ENCODE results near the gene SPEM1. TPM values are rescaled to one million over a fixed set of nuclear protein-coding genes. Genes with fewer than 3 reads are reported as not detected.

The SPEM1 gene
- total RNA-seq, 1 donor from 2014 or later: 0.26 TPM

GRCh38 chr17:7429722-7430121 is 9.6 kb downstream of the SPEM1 start:
- Mint-ChIP-seq H3K27me3 (ENCODE audit: low read depth) (no peaks in the 10 kb centered on the region), H3K4me1 (no peaks in the 10 kb centered on the region), H3K27ac (ENCODE audit: unreplicated experiment) (no peak overlapping the region), H3K36me3 (ENCODE audit: low read depth) (no peaks in the 10 kb centered on the region), H3K4me3 (no peak overlapping the region), H3K9me3 (peaks cover 7% of the 10 kb centered on the region)
- no peak for DNase-seq (ENCODE audit: low read depth, low spot score)
- TF ChIP-seq CTCF (conservative IDR thresholded peaks at IDR 0.05): no peak

GRCh38 chr17:7431231-7431630 is 11.1 kb downstream of the SPEM1 start:
- no peak overlapping the region for H3K4me3 Mint-ChIP-seq
- peaks cover 7% of the 10 kb centered on the region for H3K9me3 Mint-ChIP-seq
- peaks cover 14% of the 10 kb centered on the region for H3K27me3 Mint-ChIP-seq (ENCODE audit: low read depth)
- no peak for DNase-seq (ENCODE audit: low read depth, low spot score)
- no peak overlapping the region for H3K27ac Mint-ChIP-seq (ENCODE audit: unreplicated experiment)
- H3K4me1 Mint-ChIP-seq: peaks cover 11% of the 10 kb centered on the region
- TF ChIP-seq CTCF (conservative IDR thresholded peaks at IDR 0.05): no peak
- no peaks in the 10 kb centered on the region for H3K36me3 Mint-ChIP-seq (ENCODE audit: low read depth)

- no peak overlapping the region for H3K4me3 Mint-ChIP-seq
- H3K27ac Mint-ChIP-seq (ENCODE audit: unreplicated experiment): no peak overlapping the region
- no peak for TF ChIP-seq CTCF (conservative IDR thresholded peaks at IDR 0.05)
- no peak for DNase-seq (ENCODE audit: low read depth, low spot score)
- peaks cover 7% of the 10 kb centered on the region for H3K9me3 Mint-ChIP-seq
- H3K4me1 Mint-ChIP-seq: peaks cover 13% of the 10 kb centered on the region
- no peaks in the 10 kb centered on the region for H3K36me3 Mint-ChIP-seq (ENCODE audit: low read depth)
- H3K27me3 Mint-ChIP-seq (ENCODE audit: low read depth): peaks cover 23% of the 10 kb centered on the region
Observed at GRCh38 chr17:7432296-7432695, 12.2 kb downstream of the SPEM1 start.

GRCh38 chr17:7435676-7436555 is 15.8 kb downstream of the SPEM1 start:
- peaks cover 56% of the 10 kb centered on the region for H3K27me3 Mint-ChIP-seq (ENCODE audit: low read depth)
- peak overlapping the region; percentile 87 for H3K4me3 Mint-ChIP-seq
- no peak overlapping the region for H3K27ac Mint-ChIP-seq (ENCODE audit: unreplicated experiment)
- peaks cover 4% of the 10 kb centered on the region for H3K9me3 Mint-ChIP-seq
- DNase-seq (ENCODE audit: low read depth, low spot score): no peak
- TF ChIP-seq CTCF (conservative IDR thresholded peaks at IDR 0.05): no peak
- H3K36me3 Mint-ChIP-seq (ENCODE audit: low read depth): peaks cover 6% of the 10 kb centered on the region
- peaks cover 38% of the 10 kb centered on the region for H3K4me1 Mint-ChIP-seq

DNA sequence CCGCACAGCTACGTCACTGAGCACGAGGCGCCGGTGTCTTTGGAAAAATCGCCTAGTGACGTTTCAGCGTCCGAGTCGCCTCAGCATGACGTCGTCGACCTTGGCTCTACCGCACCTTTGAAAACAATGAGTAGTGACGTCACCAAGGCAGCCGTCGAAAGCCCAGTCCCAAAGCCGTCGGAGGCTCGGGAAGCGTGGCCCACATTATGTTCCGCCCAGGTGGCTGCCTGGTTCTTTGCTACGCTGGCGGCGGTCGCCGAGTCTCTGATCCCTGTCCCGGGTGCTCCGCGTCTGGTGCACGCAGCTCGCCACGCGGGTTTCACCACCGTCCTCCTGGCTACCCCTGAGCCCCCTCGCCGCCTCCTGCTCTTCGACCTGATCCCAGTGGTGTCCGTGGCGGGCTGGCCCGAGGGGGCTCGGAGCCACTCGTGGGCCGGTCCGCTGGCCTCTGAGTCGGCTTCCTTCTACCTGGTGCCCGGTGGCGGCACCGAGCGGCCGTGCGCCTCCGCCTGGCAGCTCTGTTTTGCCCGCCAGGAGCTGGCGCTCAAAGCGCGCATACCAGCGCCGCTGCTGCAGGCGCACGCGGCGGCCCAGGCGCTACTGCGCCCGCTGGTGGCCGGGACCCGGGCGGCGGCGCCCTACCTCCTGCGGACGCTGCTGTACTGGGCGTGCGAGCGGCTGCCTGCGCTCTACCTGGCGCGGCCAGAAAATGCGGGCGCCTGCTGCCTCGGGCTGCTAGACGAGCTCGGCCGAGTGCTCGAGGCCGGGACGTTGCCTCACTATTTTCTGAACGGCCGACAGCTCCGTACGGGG is 16.6 kb downstream of the SPEM1 start:
- H3K27me3 Mint-ChIP-seq (ENCODE audit: low read depth): peaks cover 64% of the 10 kb centered on the region
- H3K9me3 Mint-ChIP-seq: no peaks in the 10 kb centered on the region
- DNase-seq (ENCODE audit: low read depth, low spot score): peak; percentile 70
- H3K4me3 Mint-ChIP-seq: peak overlapping the region; percentile 74
- H3K27ac Mint-ChIP-seq (ENCODE audit: unreplicated experiment): peak overlapping the region; percentile 62
- H3K4me1 Mint-ChIP-seq: peaks cover 47% of the 10 kb centered on the region
- peak; percentile 77 for TF ChIP-seq CTCF (conservative IDR thresholded peaks at IDR 0.05)
- H3K36me3 Mint-ChIP-seq (ENCODE audit: low read depth): peaks cover 6% of the 10 kb centered on the region

All from neural crest cell (in vitro differentiated cells).